ENCODE results near the gene DNAH8. TPM values are rescaled to one million over a fixed set of nuclear protein-coding genes. Genes with fewer than 3 reads are reported as not detected.

The DNAH8 gene
- total RNA-seq, 1 experiment from 2014 or later: not detected

- Histone ChIP-seq H3K9me3 (ENCODE audit: control insufficient read depth in 1 of 2, insufficient read depth in 1 of 2, low read depth in 1 of 2, low read length in 2 of 2) (no peaks in the 10 kb centered on the region), H3K9ac (ENCODE audit: low read length) (no peak overlapping the region), H3K4me3 (replicated peaks in 1 of 2; ENCODE audit: low read depth in 1 of 2, low read length in 2 of 2) (no peak overlapping the region), H3K27me3 (ENCODE audit: insufficient read depth, low read length) (peaks cover 81% of the 10 kb centered on the region), H3K27ac (ENCODE audit: low read depth, low read length) (no peak overlapping the region), H3K36me3 (ENCODE audit: control insufficient read depth in 1 of 2, insufficient read depth in 2 of 2, low read length in 2 of 2) (no peaks in the 10 kb centered on the region), H3K9me2 (ENCODE audit: insufficient read depth) (no peaks in the 10 kb centered on the region), H3K4me2 (ENCODE audit: low read length) (no peak overlapping the region), H3K4me1 (ENCODE audit: control insufficient read depth in 1 of 2, insufficient read depth in 2 of 2, low read length in 2 of 2) (no peaks in the 10 kb centered on the region), H4K20me1 (ENCODE audit: insufficient read depth) (no peaks in the 10 kb centered on the region; the same call in 1 of the 2 replicates), H3K79me2 (ENCODE audit: insufficient read depth, low read length) (no peaks in the 10 kb centered on the region), H2AFZ (ENCODE audit: low read depth, low read length, poor library complexity, severe bottlenecking) (no peak overlapping the region)
- intact Hi-C loops (cut with micrococcal nuclease): loop anchor here (5.0 to 10.0 kb wide), 2 partner anchors 41 to 152 kb away; no protein-coding TSS in a partner anchor
- ATAC-seq (peak; percentile 73), DNase-seq (ENCODE audit: low read depth, low spot score) (no peak)
- TF ChIP-seq CTCF (IDR thresholded peaks at IDR 0.05 in 2 of 3, conservative IDR thresholded peaks at IDR 0.05 in 1 of 3; ENCODE audit: borderline replicate concordance in 1 of 3, insufficient read depth in 1 of 3, low read depth in 2 of 3, low read length in 2 of 3): peak; percentile 33 to 46 (median 45); a peak in 4 of 6 replicates
- TF ChIP-seq EZH2phosphoT487 (IDR thresholded peaks at IDR 0.05; ENCODE audit: borderline replicate concordance): no peak
- peak; percentile 45 for TF ChIP-seq RAD21 (IDR thresholded peaks at IDR 0.05; ENCODE audit: low read depth)
- POLR2A ChIA-PET: no interaction called here
- RAD21 ChIA-PET (ENCODE audit: low non-redundant PET in 1 of 2, low total read pairs in 2 of 2, uncharacterized antibody in 2 of 2, unreplicated experiment in 2 of 2): no interaction called here
- no TSS peak for BruUV-seq (replicated peaks)
- CTCF ChIA-PET: interaction anchor here (1.2 to 2.4 kb wide), 4 partner anchors 98 to 300 kb away, joined by 4 to 10 read pairs (median 6); no protein-coding TSS in a partner anchor
Observed at GRCh38 chr6:39003072-39003471, 288.0 kb downstream of the DNAH8 start.

- intact Hi-C loops (cut with micrococcal nuclease): loop anchor here (5.0 to 10.0 kb wide), 2 partner anchors 41 to 151 kb away; no protein-coding TSS in a partner anchor
- RAD21 ChIA-PET (ENCODE audit: low non-redundant PET in 1 of 2, low total read pairs in 2 of 2, uncharacterized antibody in 2 of 2, unreplicated experiment in 2 of 2): no interaction called here
- no peaks in the 10 kb centered on the region for H3K79me2 ChIP-seq (ENCODE audit: insufficient read depth, low read length)
- POLR2A ChIA-PET: no interaction called here
- no peak overlapping the region for H3K4me3 ChIP-seq (replicated peaks in 1 of 2; ENCODE audit: low read depth in 1 of 2, low read length in 2 of 2)
- DNase-seq (ENCODE audit: low read depth, low spot score) (no peak), ATAC-seq (no peak)
- CTCF ChIA-PET: interaction anchor here (1.2 to 2.4 kb wide), 3 partner anchors 98 to 299 kb away, joined by 4 to 10 read pairs (median 8); no protein-coding TSS in a partner anchor
- no peak overlapping the region for H3K4me2 ChIP-seq (ENCODE audit: low read length)
- H4K20me1 ChIP-seq (ENCODE audit: insufficient read depth): no peaks in the 10 kb centered on the region; the same call in 1 of the 2 replicates
- BruUV-seq (replicated peaks): no TSS peak
- H3K9me2 ChIP-seq (ENCODE audit: insufficient read depth): no peaks in the 10 kb centered on the region
- no peaks in the 10 kb centered on the region for H3K36me3 ChIP-seq (ENCODE audit: control insufficient read depth in 1 of 2, insufficient read depth in 2 of 2, low read length in 2 of 2)
- no peaks in the 10 kb centered on the region for H3K4me1 ChIP-seq (ENCODE audit: control insufficient read depth in 1 of 2, insufficient read depth in 2 of 2, low read length in 2 of 2)
- H3K27ac ChIP-seq (ENCODE audit: low read depth, low read length): no peak overlapping the region
- peaks cover 82% of the 10 kb centered on the region for H3K27me3 ChIP-seq (ENCODE audit: insufficient read depth, low read length)
- no peak overlapping the region for H2AFZ ChIP-seq (ENCODE audit: low read depth, low read length, poor library complexity, severe bottlenecking)
- no peaks in the 10 kb centered on the region for H3K9me3 ChIP-seq (ENCODE audit: control insufficient read depth in 1 of 2, insufficient read depth in 1 of 2, low read depth in 1 of 2, low read length in 2 of 2)
- H3K9ac ChIP-seq (ENCODE audit: low read length): no peak overlapping the region
- TF ChIP-seq REST (IDR thresholded peaks at IDR 0.05; ENCODE audit: low read depth): no peak
- no peak for TF ChIP-seq CTCF (IDR thresholded peaks at IDR 0.05 in 2 of 3, conservative IDR thresholded peaks at IDR 0.05 in 1 of 3; ENCODE audit: borderline replicate concordance in 1 of 3, insufficient read depth in 1 of 3, low read depth in 2 of 3, low read length in 2 of 3)
- no peak for TF ChIP-seq POLR2AphosphoS5 (IDR thresholded peaks at IDR 0.05; ENCODE audit: low read depth, low read length)
- TF ChIP-seq SRF (IDR thresholded peaks at IDR 0.05; ENCODE audit: low read depth): no peak
- no peak for TF ChIP-seq CEBPB (IDR thresholded peaks at IDR 0.05; ENCODE audit: low read depth)
- no peak for TF ChIP-seq YY1 (IDR thresholded peaks at IDR 0.05; ENCODE audit: extremely low read depth, insufficient replicate concordance, low read depth, low read length)
- TF ChIP-seq TCF7L2 (IDR thresholded peaks at IDR 0.05; ENCODE audit: borderline replicate concordance, extremely low read depth, insufficient read depth, insufficient read length): no peak
- no peak for TF ChIP-seq JUND (IDR thresholded peaks at IDR 0.05)
- no peak for TF ChIP-seq SIN3A (IDR thresholded peaks at IDR 0.05; ENCODE audit: low read depth)
Observed at GRCh38 chr6:39003492-39003891, 288.4 kb downstream of the DNAH8 start.
